Dendritic cell treated with granulocyte-macrophage colony-stimulating factor and Interleukin-4, amounts not matched to agents 40 ng/mL and 50 ng/mL, for 4 days (primary cell): ENCODE results near the gene ISYNA1.
"Not testable (repeated sequence)": the region's sequence is repeated elsewhere in the genome, so short reads cannot be mapped to it uniquely, and the experiment has no call there.

Experiments
- H3K27ac Mint-ChIP-seq: one replicate; pipeline ENCODE4 v1.8.0; 2022; ENCODE audit warnings: mild to moderate bottlenecking, mixed read lengths
- H3K27me3 Mint-ChIP-seq: one replicate; pipeline ENCODE4 v1.8.0; 2022; ENCODE audit warnings: mild to moderate bottlenecking, mixed read lengths
- H3K36me3 Mint-ChIP-seq: one replicate; pipeline ENCODE4 v1.8.0; 2022; ENCODE audit warnings: low read depth, mixed read lengths
- H3K4me1 Mint-ChIP-seq: one replicate; pipeline ENCODE4 v1.8.0; 2022; ENCODE audit warnings: low read depth, mixed read lengths
- H3K4me3 Mint-ChIP-seq: one replicate; pipeline ENCODE4 v1.8.0; 2022; ENCODE audit warnings: mild to moderate bottlenecking, moderate library complexity, mixed read lengths
- H3K9me3 Mint-ChIP-seq: one replicate; pipeline ENCODE4 v1.8.0; 2022; ENCODE audit warnings: mixed read lengths
- intact Hi-C: fragments of 100-400 bp; cut with micrococcal nuclease; formaldehyde crosslinking; loops from one replicate; pipeline ENCODE4 v1.15.0; 2022

ISYNA1 gene

DNA sequence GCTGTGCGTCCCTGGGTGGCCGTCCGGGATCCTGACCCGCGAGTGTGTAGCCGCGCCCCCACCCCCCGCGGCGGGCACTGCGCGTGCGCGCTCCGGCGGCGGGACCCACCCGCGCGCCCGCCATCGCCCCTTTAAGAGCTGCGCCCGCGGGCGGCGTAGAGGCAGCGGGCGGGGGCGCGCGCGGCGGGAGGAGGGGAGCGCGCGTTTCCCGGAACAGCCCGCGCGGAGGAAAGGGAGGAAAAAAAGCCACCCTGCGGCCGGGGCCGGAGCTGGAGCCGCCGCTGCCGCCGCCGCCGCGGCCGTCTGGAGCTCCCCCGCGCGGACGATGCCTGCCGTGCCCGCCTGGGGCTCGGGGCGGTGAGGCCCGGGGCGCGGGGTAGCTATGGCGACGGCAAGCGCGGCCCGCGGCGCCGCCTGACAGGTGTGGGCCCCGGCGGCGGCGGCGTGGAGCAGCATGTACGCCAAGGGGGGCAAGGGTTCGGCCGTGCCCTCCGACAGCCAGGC, 18.7 kb downstream of the ISYNA1 start, which contains the start of gene SSBP4:
Gene SSBP4, plus strand, starts transcription at position 204 of the 504 bp plus-strand sequence. Its CDS starts 251 bp downstream, at position 455.
- Mint-ChIP-seq H3K27ac (peak within 1 kb of the TSS; percentile 95), H3K27me3 (no peaks in the 10 kb centered on the region), H3K36me3 (peaks cover 35% of the 10 kb centered on the region), H3K4me3 (peak within 1 kb of the TSS; percentile 83), H3K9me3 (no peaks in the 10 kb centered on the region), H3K4me1 (peaks cover 88% of the 10 kb centered on the region)
- intact Hi-C loops = loop anchor here (5.0 kb wide), 2 partner anchors 137 to 217 kb away; partner anchors contain the start of genes JUND and RAB3A

GRCh38 chr19:18418483-18419194, 19.3 kb downstream of the ISYNA1 start:
- Mint-ChIP-seq H3K4me1 (peaks cover 87% of the 10 kb centered on the region), H3K9me3 (no peaks in the 10 kb centered on the region), H3K36me3 (peaks cover 29% of the 10 kb centered on the region), H3K27me3 (no peaks in the 10 kb centered on the region), H3K27ac (peak overlapping the region; percentile 95), H3K4me3 (peak overlapping the region; percentile 71)
- intact Hi-C loops = loop anchor here (5.0 kb wide), 2 partner anchors 136 to 216 kb away; partner anchors contain the start of genes JUND and RAB3A

DNA sequence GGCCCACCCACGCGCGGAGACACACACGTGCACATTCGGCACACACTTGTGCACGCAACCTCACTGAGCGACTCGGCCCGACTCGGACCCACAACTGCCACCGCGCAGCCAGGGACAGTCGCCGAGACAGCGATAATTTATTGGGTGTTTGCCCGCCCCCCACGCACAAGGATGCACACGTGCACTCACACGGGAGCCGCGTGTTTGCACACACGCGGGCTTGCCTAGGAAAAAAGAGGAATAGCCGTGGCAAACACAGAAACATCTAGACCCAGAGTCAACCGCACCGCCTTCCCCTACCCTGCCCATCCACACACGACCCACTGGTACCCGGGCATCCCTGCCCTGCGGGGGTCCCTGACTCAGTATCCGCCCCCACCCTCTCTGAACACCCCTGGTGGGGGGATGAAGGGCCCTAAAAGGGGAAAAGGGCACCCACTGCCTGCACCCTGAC, 19.9 kb downstream of the ISYNA1 start:
- Mint-ChIP-seq H3K27me3 (no peaks in the 10 kb centered on the region), H3K36me3 (peaks cover 23% of the 10 kb centered on the region), H3K4me3 (peak overlapping the region; percentile 71), H3K4me1 (peaks cover 82% of the 10 kb centered on the region), H3K27ac (peak overlapping the region; percentile 95), H3K9me3 (no peaks in the 10 kb centered on the region)
- intact Hi-C loops = loop anchor here (5.0 kb wide), 2 partner anchors 136 to 216 kb away; partner anchors contain the start of genes JUND and RAB3A

DNA sequence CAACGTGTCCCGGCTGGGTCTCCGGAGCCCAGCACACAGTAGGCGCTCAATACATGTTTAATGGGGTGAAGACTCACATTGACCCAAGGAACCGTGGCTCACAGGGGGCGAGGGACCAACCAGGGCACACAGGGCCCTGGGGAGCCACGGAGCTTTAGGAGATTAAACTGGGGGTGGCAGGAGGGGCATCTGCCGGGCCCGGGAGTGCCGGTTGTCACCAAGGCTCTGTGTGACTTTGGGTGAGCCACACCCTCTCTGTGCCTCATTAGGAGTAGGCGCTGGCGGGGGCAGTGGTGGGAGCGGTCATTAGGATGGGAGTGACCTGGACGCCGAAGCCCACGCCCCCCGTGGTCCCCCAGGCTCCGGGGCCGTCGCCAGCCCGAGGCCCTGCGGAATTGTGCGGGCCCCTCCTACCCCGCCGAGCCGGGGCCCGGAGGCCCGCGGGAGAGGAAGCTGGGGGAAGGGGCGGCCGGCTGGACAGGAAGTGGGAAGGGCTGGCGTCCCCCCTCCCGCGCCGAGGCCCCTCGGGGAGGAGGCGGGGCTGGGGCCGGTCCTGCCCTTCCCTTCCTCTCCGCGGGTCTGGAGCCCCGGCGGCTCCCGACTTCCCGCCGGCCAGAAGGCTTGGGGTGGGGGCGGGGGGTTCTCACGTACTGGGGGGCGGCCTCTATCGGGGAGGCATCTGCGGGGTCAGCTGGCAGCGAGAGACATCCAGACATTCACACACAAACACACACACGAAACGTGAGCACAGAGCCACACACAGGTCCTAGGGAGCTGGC, 20.5 kb downstream of the ISYNA1 start:
- Mint-ChIP-seq H3K9me3 (no peaks in the 10 kb centered on the region), H3K36me3 (peaks cover 17% of the 10 kb centered on the region), H3K4me3 (peak overlapping the region; percentile 71), H3K27ac (peak overlapping the region; percentile 95), H3K27me3 (peaks cover 5% of the 10 kb centered on the region), H3K4me1 (peaks cover 76% of the 10 kb centered on the region)
- intact Hi-C loops = loop anchor here (5.0 kb wide), 2 partner anchors 135 to 215 kb away; partner anchors contain the start of genes JUND and RAB3A

DNA sequence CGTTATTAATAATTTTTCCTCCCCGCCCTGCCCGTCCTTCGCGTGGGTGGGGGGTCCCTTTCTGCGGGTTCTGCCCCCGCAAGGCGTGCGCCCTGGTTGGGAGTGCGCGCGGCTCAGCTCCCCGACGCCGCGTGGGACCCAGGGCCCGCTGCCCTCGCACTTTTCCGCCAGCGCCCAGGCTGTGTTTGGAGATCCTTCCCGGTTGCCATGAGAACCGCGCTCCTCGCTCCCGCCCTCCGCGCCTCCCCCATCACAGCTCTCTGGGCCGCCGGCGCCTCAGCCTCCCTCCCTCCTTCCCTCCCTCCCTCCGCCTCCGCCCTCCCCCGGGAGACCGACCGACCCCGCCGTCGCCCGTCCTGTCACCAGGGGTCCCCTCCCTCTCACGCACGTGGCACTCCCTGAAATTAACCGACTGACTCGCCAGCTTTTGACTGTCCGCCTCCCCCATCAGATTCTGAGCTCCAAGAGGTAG, 21.1 kb downstream of the ISYNA1 start:
- no peaks in the 10 kb centered on the region for H3K9me3 Mint-ChIP-seq
- H3K27me3 Mint-ChIP-seq = peaks cover 10% of the 10 kb centered on the region
- peak overlapping the region; percentile 65 for H3K4me3 Mint-ChIP-seq
- peaks cover 11% of the 10 kb centered on the region for H3K36me3 Mint-ChIP-seq
- peak overlapping the region; percentile 95 for H3K27ac Mint-ChIP-seq
- intact Hi-C loops = loop anchor here (5.0 kb wide), 2 partner anchors 135 to 215 kb away; partner anchors contain the start of genes JUND and RAB3A
- peaks cover 70% of the 10 kb centered on the region for H3K4me1 Mint-ChIP-seq

DNA sequence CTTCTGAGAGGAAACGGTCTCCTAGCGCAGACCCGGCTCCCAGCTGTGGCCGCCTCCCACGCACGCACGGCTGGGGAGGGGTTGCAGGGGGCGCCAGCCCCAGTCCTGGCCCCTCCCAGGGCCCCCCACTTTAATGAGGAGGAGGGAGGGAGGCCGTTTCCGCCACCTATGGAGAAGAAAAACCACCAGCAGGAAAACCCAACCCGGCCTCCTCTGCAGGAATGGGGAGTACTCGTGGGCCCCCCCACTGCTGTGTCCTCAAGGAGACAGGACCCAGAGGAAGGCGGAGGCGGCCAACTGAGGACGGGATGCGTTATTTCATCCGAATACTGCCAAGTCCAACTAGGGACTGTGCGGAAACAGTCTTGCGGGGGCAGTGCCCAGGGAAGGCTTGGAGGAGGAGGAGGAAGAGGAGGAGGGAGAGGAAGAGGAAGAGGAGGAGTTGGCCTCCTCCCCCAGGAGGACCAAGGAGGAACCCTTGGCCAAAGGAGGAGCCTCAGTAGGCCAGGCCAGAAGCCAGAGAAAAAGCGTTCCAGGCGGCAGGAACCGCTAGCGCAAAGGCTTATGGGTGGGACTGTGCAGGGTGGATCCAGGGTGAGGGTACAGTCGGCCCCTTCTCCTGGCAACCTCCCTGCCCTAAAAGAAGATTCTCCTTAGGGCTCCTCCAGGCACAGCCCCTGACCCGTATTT, 22.6 kb downstream of the ISYNA1 start:
- Mint-ChIP-seq H3K9me3 (no peaks in the 10 kb centered on the region), H3K4me1 (peaks cover 59% of the 10 kb centered on the region), H3K36me3 (peaks cover 7% of the 10 kb centered on the region), H3K27ac (peak overlapping the region; percentile 95), H3K27me3 (peaks cover 14% of the 10 kb centered on the region), H3K4me3 (peak overlapping the region; percentile 69)
- intact Hi-C loops = loop anchor here (5.0 kb wide), 2 partner anchors 133 to 213 kb away; partner anchors contain the start of genes JUND and RAB3A

DNA sequence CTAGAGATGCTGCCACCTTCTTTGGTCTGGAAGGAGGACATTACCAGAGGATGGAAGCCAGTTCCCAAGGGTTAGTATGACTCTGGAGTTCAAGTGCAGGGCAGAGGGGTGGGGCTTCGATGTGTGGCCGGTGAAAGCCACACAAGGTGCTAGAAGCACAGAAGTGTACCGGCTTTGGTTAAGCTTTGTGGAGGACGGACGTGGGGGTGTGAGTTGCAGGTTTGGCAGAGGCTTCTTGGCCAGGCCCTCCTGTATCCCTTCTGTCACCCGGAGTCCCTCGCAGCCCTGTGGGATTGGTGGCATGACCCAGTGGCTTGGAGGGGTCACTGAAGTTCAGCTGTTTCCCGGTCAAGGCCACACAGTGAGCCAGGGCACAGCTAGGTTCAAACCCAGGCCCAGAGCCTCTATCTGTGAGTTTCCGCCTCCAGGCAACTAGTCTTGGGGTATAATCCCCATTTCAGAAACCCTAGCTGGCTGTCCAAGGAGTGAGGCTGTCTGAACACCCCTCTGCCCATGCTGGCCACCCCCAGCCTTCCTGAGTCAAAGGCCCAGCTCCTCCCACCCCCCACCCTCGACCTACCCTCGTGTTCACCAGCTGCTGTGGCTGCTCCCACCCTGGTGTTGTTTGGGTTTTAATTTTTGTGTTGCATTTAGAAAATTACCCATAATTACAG, 23.3 kb downstream of the ISYNA1 start:
- H3K36me3 Mint-ChIP-seq = peaks cover under 1% of the 10 kb centered on the region
- intact Hi-C loops = loop anchor here (5.0 kb wide), 2 partner anchors 132 to 212 kb away; partner anchors contain the start of genes JUND and RAB3A
- peak overlapping the region; percentile 95 for H3K27ac Mint-ChIP-seq
- H3K27me3 Mint-ChIP-seq = peaks cover 14% of the 10 kb centered on the region
- H3K4me3 Mint-ChIP-seq = peak overlapping the region; percentile 69
- peaks cover 58% of the 10 kb centered on the region for H3K4me1 Mint-ChIP-seq
- no peaks in the 10 kb centered on the region for H3K9me3 Mint-ChIP-seq

GRCh38 chr19:18412610-18413239, 25.2 kb downstream of the ISYNA1 start:
- peaks cover 14% of the 10 kb centered on the region for H3K27me3 Mint-ChIP-seq
- H3K4me1 Mint-ChIP-seq = peaks cover 52% of the 10 kb centered on the region
- H3K9me3 Mint-ChIP-seq = no peaks in the 10 kb centered on the region
- H3K36me3 Mint-ChIP-seq = no peaks in the 10 kb centered on the region
- no peak overlapping the region for H3K4me3 Mint-ChIP-seq
- no peak overlapping the region for H3K27ac Mint-ChIP-seq
- intact Hi-C loops = no loop called here

GRCh38 chr19:18408053-18408476, 29.9 kb downstream of the ISYNA1 start:
- intact Hi-C loops = loop anchor here (2.0 kb wide), 2 partner anchors 19 to 59 kb away; no protein-coding TSS in a partner anchor
- Mint-ChIP-seq H3K4me3 (no peak overlapping the region), H3K9me3 (no peaks in the 10 kb centered on the region), H3K27ac (no peak overlapping the region), H3K4me1 (peaks cover 27% of the 10 kb centered on the region), H3K27me3 (peaks cover 14% of the 10 kb centered on the region), H3K36me3 (no peaks in the 10 kb centered on the region)

- intact Hi-C loops = no loop called here
Measured at GRCh38 chr19:18406749-18407148, 31.2 kb downstream of the ISYNA1 start.

DNA sequence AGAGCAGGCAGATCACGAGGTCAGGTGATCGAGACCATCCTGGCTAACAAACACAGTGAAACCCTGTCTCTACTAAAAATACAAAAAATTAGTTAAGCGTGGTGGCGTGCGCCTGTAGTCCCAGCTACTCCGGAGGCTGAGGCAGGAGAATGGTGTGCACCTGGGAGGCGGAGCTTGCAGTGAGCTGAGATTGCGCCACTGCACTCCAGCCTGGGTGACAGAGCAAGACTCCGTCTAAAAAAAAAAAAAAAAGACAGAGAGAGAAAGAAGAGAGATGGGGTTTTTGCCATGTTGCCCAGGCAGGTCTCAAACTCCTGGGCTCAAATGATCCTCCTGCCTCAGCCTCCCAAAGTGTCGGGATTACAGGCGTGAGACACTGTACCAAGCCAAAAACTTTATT, 32.2 kb downstream of the ISYNA1 start:
- H3K4me3 Mint-ChIP-seq, intact Hi-C loops, H3K27ac Mint-ChIP-seq, H3K9me3 Mint-ChIP-seq, H3K27me3 Mint-ChIP-seq, H3K36me3 Mint-ChIP-seq: not testable (repeated sequence)
- H3K4me1 Mint-ChIP-seq = peaks cover 50% of the 10 kb centered on the region

More at GRCh38 chr19:18406749-18407148, 31.2 kb downstream of the ISYNA1 start:
- Mint-ChIP-seq H3K4me1 (peaks cover 40% of the 10 kb centered on the region), H3K4me3 (no peak overlapping the region), H3K27ac (no peak overlapping the region), H3K27me3 (peaks cover 3% of the 10 kb centered on the region), H3K36me3 (no peaks in the 10 kb centered on the region), H3K9me3 (no peaks in the 10 kb centered on the region)

DNA sequence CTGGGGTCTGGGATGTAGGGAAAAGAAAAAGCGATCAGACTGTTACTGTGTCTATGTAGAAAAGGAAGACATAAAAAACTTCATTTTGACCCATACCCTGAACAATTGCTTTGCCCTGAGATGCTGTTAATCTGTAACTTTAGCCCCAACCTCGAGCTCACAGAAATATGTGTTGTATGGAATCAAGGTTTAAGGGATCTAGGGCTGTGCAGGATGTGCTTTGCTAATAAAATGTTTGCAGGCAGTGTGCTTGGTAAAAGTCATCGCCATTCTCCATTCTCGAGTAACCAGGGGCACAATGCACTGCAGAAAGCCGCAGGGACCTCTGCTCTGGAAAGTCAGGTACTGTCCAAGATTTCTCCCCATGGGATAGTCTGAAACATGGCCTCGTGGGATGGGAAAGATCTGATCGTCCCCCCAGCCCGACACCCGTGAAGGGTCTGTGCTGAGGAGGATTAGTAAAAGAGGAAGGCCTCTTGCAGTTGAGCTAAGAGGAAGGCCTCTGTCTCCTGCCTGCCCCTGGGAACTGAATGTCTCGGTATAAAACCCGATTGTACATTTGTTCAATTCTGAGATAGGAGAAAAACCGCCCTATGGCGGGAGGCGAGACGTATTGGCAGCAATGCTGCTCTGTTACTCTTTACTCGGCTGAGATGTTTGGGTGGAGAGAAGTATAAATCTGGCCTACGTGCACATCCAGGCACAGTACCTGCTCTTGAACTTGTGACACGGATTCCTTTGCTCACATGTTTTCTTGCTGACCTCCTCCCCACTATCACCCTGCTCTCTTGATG, 35.3 kb downstream of the ISYNA1 start:
- H3K27me3 Mint-ChIP-seq, H3K9me3 Mint-ChIP-seq, H3K36me3 Mint-ChIP-seq, intact Hi-C loops: not testable (repeated sequence)
- H3K27ac Mint-ChIP-seq = peak overlapping the region; percentile 90
- peak overlapping the region; percentile 50 for H3K4me3 Mint-ChIP-seq
- peaks cover 51% of the 10 kb centered on the region for H3K4me1 Mint-ChIP-seq
